ENCODE results near the gene EXOC5. TPM values are rescaled to one million over a fixed set of nuclear protein-coding genes. Genes with fewer than 3 reads are reported as not detected.

Gene EXOC5
- total RNA-seq, 4 donors from 2014 or later = 20.6 to 35.8 (median 30.3) TPM

GRCh38 chr14:57160333-57160732 lies 108.4 kb downstream of the EXOC5 start:
- no peak for DNase-seq
- TF ChIP-seq POLR2A (IDR thresholded peaks at IDR 0.05) = no peak
- no peak for TF ChIP-seq CTCF (IDR thresholded peaks at IDR 0.05)
- Histone ChIP-seq H3K27me3 (peaks cover 0 to 6% of the 10 kb centered on the region in 2 donors), H3K9me3 (no peaks in the 10 kb centered on the region), H3K4me1 (no peaks in the 10 kb centered on the region), H3K27ac (no peak overlapping the region), H3K36me3 (no peaks in the 10 kb centered on the region), H3K4me3 (no peak overlapping the region)

GRCh38 chr14:57153286-57153685 lies 115.4 kb downstream of the EXOC5 start:
- H3K27me3 ChIP-seq = no peaks in the 10 kb centered on the region
- no peak overlapping the region for H3K27ac ChIP-seq
- no peaks in the 10 kb centered on the region for H3K4me1 ChIP-seq
- H3K9me3 ChIP-seq = no peaks in the 10 kb centered on the region
- DNase-seq = no peak
- no peak overlapping the region for H3K4me3 ChIP-seq
- no peaks in the 10 kb centered on the region for H3K36me3 ChIP-seq
- TF ChIP-seq CTCF (IDR thresholded peaks at IDR 0.05) = no peak
- no peak for TF ChIP-seq POLR2A (IDR thresholded peaks at IDR 0.05)

Other genes with a start within 250 kb of the EXOC5 start
- 10 to 100 TPM; 39.6 to 74.3 (median 44.1) TPM for gene AP5M1, start 66 bp upstream of the EXOC5 start, total RNA-seq
- 10 to 100 TPM in 2 of 4 donors, 1 to 10 TPM in 2; 8.9 to 20.3 (median 10.4) TPM for gene NAA30, start 121.7 kb upstream of the EXOC5 start, total RNA-seq
- not detected for gene CCDC198, start 225.0 kb upstream of the EXOC5 start, total RNA-seq